Body of pancreas (tissue), 4 donors: Measurements from ENCODE around the gene DPEP2. TPM values are rescaled to one million over a fixed set of nuclear protein-coding genes. Genes with fewer than 3 reads are reported as not detected.

ENCODE experiments used
- ATAC-seq: fragments of 150-250 bp; one replicate; pipeline ENCODE4 v1.9.1; 2016
- DNase-seq, 4 donors: peaks; one replicate each; pipeline ENCODE4 v3.0.0-alpha.2; 2019
- H3K27ac ChIP-seq, 4 donors: fragments of 200-600 bp; sonication (generic); 1 replicate in 3 of 4; 2 replicates in 1 of 4; pipeline versions ENCODE4 v1.5.1 to v1.6.1; 2016 to 2019; ENCODE audit warnings: mild to moderate bottlenecking in 1 of 4, mixed read lengths in 1 of 4, moderate library complexity in 1 of 4
- H3K27me3 ChIP-seq, 2 donors: fragments of 200-600 bp; sonication (generic); one replicate each; pipeline ENCODE4 v1.6.0; 2016; ENCODE audit warnings: mild to moderate bottlenecking in 1 of 2
- H3K36me3 ChIP-seq, 2 donors: fragments of 200-600 bp; sonication (generic); replicated peaks in 1 of 2; 2 replicates each; pipeline ENCODE4 v1.5.1; 2016; ENCODE audit warnings: low read depth in 2 of 2; ENCODE audit not compliant: insufficient read depth in 1 of 2
- H3K4me1 ChIP-seq: fragments of 200-600 bp; sonication (generic); one replicate; pipeline ENCODE4 v1.6.0; 2016
- H3K4me3 ChIP-seq, 2 donors: fragments of 200-600 bp; sonication (generic); 1 replicate in 1 of 2; 2 replicates in 1 of 2; pipeline ENCODE4 v1.5.1; 2016 to 2019
- H3K9me3 ChIP-seq, 3 donors: fragments of 200-600 bp; sonication (generic); 1 replicate in 2 of 3; 2 replicates in 1 of 3; pipeline ENCODE4 v1.5.1; 2016
- CTCF ChIP-seq, 7 experiments: fragments of 450-650 bp in 4 of 7; fragments of 200-600 bp in 3 of 7; sonication (generic) in 3 of 7; IDR thresholded peaks; one replicate each; pipeline ENCODE4 v1.5.1; 2016 to 2019; ENCODE audit warnings: antibody characterized with exemption in 7 of 7
- POLR2A ChIP-seq, 3 donors: fragments of 450-650 bp; IDR thresholded peaks; one replicate each; pipeline ENCODE4 v1.6.1; 2016; ENCODE audit warnings: antibody characterized with exemption in 3 of 3, mild to moderate bottlenecking in 2 of 3
- WGBS, 2 donors: methylation state at CpG; one replicate each; pipeline ENCODE4 v1.1.5; 2017; 5-methylcytosine and 5-hydroxymethylcytosine counted together
- intact Hi-C: fragments of 100-400 bp; cut with DNase I; formaldehyde crosslinking; loops from one replicate; pipeline ENCODE4 v1.15.1; 2023
- total RNA-seq, 2 donors: library from RNA; depleted of rRNA; stranded (reverse); fragments of >200 nt; gene quantifications; one replicate each; pipeline ENCODE4 v1.1.0, GENCODE V29; 2016

The DPEP2 gene
- total RNA-seq, 2 donors from 2014 or later: 0.78 to 1.3 TPM

- Histone ChIP-seq H3K27ac (peak overlapping the region in 1 of 4 donors; percentile 37), H3K36me3 (peaks cover 0 to 2% of the 10 kb centered on the region in 2 donors), H3K4me3 (no peak overlapping the region), H3K27me3 (no peaks in the 10 kb centered on the region), H3K9me3 (no peaks in the 10 kb centered on the region), H3K4me1 (peaks cover 55% of the 10 kb centered on the region)
- no peak for ATAC-seq
- WGBS, 2 donors: 67 to 100% methylated on average over 1 to 2 of the region's 2 CpGs
- TF ChIP-seq CTCF (IDR thresholded peaks at IDR 0.05): no peak
- TF ChIP-seq POLR2A (IDR thresholded peaks at IDR 0.05): no peak
- intact Hi-C loops: no loop called here
- DNase-seq: no peak
Measured at GRCh38 chr16:67963292-67963661, 36.0 kb downstream of the DPEP2 start.

GRCh38 chr16:67962135-67962534 lies 37.1 kb downstream of the DPEP2 start:
- no peak for DNase-seq
- WGBS, 2 donors: 95 to 97% methylated on average over 6 to 8 of the region's 8 CpGs
- peak overlapping the region in 2 of 4 donors; percentile 48 to 64 for H3K27ac ChIP-seq
- no peaks in the 10 kb centered on the region for H3K9me3 ChIP-seq
- H3K4me1 ChIP-seq: peaks cover 48% of the 10 kb centered on the region
- no peak overlapping the region for H3K4me3 ChIP-seq
- intact Hi-C loops: no loop called here
- TF ChIP-seq POLR2A (IDR thresholded peaks at IDR 0.05) (no peak), CTCF (IDR thresholded peaks at IDR 0.05) (no peak)
- no peaks in the 10 kb centered on the region for H3K27me3 ChIP-seq
- peaks cover 0 to 2% of the 10 kb centered on the region in 2 donors for H3K36me3 ChIP-seq
- ATAC-seq: no peak

- intact Hi-C loops: no loop called here
- Histone ChIP-seq H3K27ac (peak overlapping the region in 3 of 4 donors; percentile 43 to 67 (median 64)), H3K27me3 (no peaks in the 10 kb centered on the region), H3K36me3 (peaks cover 0 to 2% of the 10 kb centered on the region in 2 donors), H3K9me3 (no peaks in the 10 kb centered on the region), H3K4me3 (no peak overlapping the region), H3K4me1 (peaks cover 43% of the 10 kb centered on the region)
- WGBS, 2 donors: 20 to 24% methylated on average over 1 to 13 of the region's 13 CpGs
- ATAC-seq: peak; percentile 89
- DNase-seq: peak; percentile 92 to 99 (median 98)
- TF ChIP-seq CTCF (IDR thresholded peaks at IDR 0.05) (no peak), POLR2A (IDR thresholded peaks at IDR 0.05) (no peak)
Measured at GRCh38 chr16:67961551-67961957, 37.7 kb downstream of the DPEP2 start.

GRCh38 chr16:67959536-67960329 lies 39.6 kb downstream of the DPEP2 start:
- Histone ChIP-seq H3K4me3 (no peak overlapping the region), H3K9me3 (no peaks in the 10 kb centered on the region), H3K4me1 (peaks cover 26% of the 10 kb centered on the region), H3K36me3 (peaks cover 0 to 2% of the 10 kb centered on the region in 2 donors), H3K27me3 (no peaks in the 10 kb centered on the region), H3K27ac (peak overlapping the region in 3 of 4 donors; percentile 20 to 58 (median 34))
- intact Hi-C loops: no loop called here
- ATAC-seq: peak; percentile 36
- TF ChIP-seq CTCF (IDR thresholded peaks at IDR 0.05) (no peak), POLR2A (IDR thresholded peaks at IDR 0.05) (no peak)
- peak in 3 of 4 donors; percentile 13 to 61 (median 35) for DNase-seq
- WGBS, 2 donors: 76 to 82% methylated on average over 8 to 11 of the region's 11 CpGs
